Loucy (cell line): Measurements from ENCODE around the gene KLHL35.

ENCODE experiments used
- EZH2phosphoT487 ChIP-seq: fragments of 200-600 bp; IDR thresholded peaks from 2 replicates; pipeline ENCODE4 v1.6.1; 2018; ENCODE audit warnings: antibody characterized with exemption, mild to moderate bottlenecking, moderate library complexity, borderline replicate concordance
- TF ChIP-seq, protein P1 (sequence below): fragments of 200-600 bp; sonication (generic); conservative IDR thresholded peaks from 2 replicates; pipeline ENCODE4 v1.5.1; 2014; ENCODE audit warnings: mild to moderate bottlenecking, antibody characterized with exemption, low read length

DNA sequence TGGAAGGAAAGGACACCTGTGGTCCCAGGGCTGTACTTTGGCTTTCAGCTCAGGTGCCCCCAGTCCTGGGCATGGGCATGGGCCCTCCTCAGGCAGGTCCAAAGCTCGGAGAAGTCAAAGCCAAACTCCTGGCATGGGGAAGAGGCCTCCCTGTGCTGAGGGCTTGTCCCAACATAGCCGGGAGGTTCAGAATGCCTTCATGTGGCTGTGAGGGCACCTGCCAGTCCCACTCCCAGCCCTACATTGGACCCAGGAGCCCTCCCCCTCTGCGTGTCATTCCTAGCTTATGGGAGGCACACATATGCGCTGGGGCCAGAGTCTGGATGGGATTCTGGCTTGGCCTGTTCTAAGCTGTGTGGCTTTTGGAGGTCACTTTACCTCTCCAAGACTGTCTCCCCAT, 1.0 kb upstream of the KLHL35 start:
- TF ChIP-seq, protein P1, sequence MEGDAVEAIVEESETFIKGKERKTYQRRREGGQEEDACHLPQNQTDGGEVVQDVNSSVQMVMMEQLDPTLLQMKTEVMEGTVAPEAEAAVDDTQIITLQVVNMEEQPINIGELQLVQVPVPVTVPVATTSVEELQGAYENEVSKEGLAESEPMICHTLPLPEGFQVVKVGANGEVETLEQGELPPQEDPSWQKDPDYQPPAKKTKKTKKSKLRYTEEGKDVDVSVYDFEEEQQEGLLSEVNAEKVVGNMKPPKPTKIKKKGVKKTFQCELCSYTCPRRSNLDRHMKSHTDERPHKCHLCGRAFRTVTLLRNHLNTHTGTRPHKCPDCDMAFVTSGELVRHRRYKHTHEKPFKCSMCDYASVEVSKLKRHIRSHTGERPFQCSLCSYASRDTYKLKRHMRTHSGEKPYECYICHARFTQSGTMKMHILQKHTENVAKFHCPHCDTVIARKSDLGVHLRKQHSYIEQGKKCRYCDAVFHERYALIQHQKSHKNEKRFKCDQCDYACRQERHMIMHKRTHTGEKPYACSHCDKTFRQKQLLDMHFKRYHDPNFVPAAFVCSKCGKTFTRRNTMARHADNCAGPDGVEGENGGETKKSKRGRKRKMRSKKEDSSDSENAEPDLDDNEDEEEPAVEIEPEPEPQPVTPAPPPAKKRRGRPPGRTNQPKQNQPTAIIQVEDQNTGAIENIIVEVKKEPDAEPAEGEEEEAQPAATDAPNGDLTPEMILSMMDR = no peak
- no peak for TF ChIP-seq EZH2phosphoT487
